Calu3 (cell line): ENCODE measurements around the gene RILP. TPM values are rescaled to one million over a fixed set of nuclear protein-coding genes. Genes with fewer than 3 reads are reported as not detected.

Experiments used
- BruUV-seq: library from RNA; stranded (reverse); fragments of 400-500 nt; replicated peaks from 2 replicates; lab custom pipeline; 2021; lab: Mats Ljungman, UMichigan
- CTCF ChIA-PET: fragments of 300-600 bp; sonication (Branson Sonifier 250); formaldehyde crosslinking; loops from one replicate; lab custom pipeline; 2022; ENCODE audit warnings: antibody characterized with exemption; lab: Charles Lee
- DNase-seq: peaks from one replicate; pipeline ENCODE4 v3.0.0; 2022
- H3K27ac Mint-ChIP-seq: one replicate; pipeline ENCODE4 v1.8.0; 2022; ENCODE audit warnings: mixed read lengths; ENCODE audit not compliant: unreplicated experiment
- H3K27me3 Mint-ChIP-seq: one replicate; pipeline ENCODE4 v1.8.0; 2022; ENCODE audit warnings: mixed read lengths; ENCODE audit not compliant: unreplicated experiment
- H3K36me3 Mint-ChIP-seq: one replicate; pipeline ENCODE4 v1.8.0; 2022; ENCODE audit warnings: mild to moderate bottlenecking, moderate library complexity, mixed read lengths; ENCODE audit not compliant: insufficient read depth, unreplicated experiment
- H3K4me1 Mint-ChIP-seq: one replicate; pipeline ENCODE4 v1.8.0; 2022; ENCODE audit warnings: mild to moderate bottlenecking, low read depth, mixed read lengths; ENCODE audit not compliant: unreplicated experiment
- H3K4me3 Mint-ChIP-seq: one replicate; pipeline ENCODE4 v1.8.0; 2022; ENCODE audit warnings: mild to moderate bottlenecking, low read depth, moderate library complexity, mixed read lengths; ENCODE audit not compliant: unreplicated experiment
- H3K9me3 Mint-ChIP-seq: one replicate; pipeline ENCODE4 v1.8.0; 2022; ENCODE audit warnings: low read depth, mixed read lengths; ENCODE audit not compliant: unreplicated experiment
- intact Hi-C: fragments of 100-400 bp; cut with micrococcal nuclease; formaldehyde crosslinking; loops from one replicate; pipeline ENCODE4 v1.10.0; 2022; ENCODE audit not compliant: unreplicated experiment
- total RNA-seq: library from RNA; stranded (reverse); gene quantifications from 2 replicates; pipeline ENCODE4 v1.2.3, GENCODE V29; 2022
- TF ChIP-seq, protein P1 (sequence below): fragments of 200-600 bp; IDR thresholded peaks from one replicate; pipeline ENCODE4 v1.8.0; 2022; ENCODE audit warnings: antibody characterized with exemption; ENCODE audit not compliant: unreplicated experiment

Gene RILP
- total RNA-seq, 1 experiment from 2014 or later: 1.8 TPM

DNA sequence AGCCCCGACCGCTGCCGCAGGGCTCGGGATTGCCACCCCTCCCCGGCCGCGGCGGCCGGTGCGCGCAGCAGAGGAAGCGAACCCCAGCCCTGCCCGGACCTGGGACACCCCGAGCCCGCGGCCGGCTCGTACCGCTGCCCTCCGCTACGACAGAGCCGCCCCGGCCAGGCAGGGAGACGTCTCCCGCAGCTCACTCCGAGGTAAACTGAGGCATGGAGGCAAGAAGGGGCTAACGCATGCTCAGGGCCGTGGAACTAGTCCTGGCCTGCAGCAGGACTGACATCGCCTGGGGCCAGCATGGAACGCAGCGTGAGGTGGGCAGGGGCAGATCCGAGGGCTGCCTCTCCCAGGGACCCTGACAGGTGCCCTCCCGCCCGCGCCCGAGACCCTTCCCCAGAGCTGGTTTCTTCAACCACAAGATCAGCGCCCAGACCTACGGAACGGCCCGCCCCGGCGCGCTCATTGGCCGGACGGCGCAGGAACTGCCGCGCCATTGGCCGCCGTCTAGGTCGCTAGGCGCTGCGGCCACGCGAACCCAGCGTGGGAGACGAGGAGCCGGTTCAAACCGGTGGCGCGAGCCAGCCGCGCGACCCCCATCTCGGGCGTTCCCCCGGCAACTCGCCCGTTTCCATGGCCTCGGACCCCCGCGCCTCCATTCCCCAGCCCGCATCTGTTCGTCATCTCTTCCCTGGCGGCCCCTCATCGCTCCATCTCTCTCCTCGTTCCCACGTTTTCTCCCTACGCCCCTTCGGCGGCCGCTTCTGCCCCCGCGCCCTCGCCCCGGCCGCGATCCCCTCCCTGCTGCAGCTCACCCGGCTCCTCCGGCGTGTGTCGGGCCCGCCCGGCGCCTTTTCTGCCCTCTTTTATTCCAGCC is 21.4 kb downstream of the RILP start, which contains the start of gene SLC43A2:
Gene SLC43A2, minus strand, starts transcription at position 853 of the 874 bp plus-strand sequence. CDS start 960 bp downstream, outside the sequence.
- intact Hi-C loops: no loop called here
- no TSS peak for BruUV-seq

DNA sequence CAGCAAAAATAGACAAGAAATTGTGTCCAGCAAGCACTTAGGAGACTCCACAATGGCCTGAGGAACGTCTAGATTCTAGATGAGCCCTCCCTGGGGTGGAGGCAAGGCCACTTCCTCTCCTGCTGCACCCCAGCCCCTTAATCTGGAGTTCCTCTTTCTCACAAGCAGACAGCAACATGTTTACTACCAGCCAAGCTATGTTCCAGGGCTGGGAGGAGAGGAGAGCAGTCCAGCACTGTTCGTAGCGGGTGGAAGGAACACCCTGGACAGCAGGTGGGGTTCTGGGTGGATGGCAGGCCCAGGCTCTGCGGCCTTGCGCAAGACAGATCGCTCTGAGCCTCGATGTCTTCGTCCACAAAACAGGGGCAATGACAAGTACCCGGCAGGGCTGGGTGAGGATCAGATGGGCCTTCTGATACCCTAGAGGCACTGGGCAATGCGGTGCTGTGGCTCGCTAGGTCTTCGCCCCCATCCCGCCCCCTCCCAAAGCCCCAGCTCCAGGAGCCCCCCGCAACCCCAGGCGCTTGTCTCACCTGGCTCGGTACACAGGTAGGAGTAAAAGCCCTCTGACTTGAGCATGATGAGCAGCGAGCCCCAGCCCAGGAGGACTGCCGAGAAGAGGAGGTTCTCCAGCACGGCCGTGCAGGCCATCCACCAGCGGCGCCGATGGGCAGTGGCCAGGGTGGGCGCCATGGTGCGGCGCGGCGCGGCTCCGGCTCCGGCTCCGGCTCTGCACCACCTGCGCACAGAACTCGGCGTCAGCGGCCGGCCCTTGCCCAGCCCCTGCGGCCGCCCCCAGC is 22.3 kb downstream of the RILP start:
- DNase-seq: no peak
- Mint-ChIP-seq H3K4me1 (no peaks in the 10 kb centered on the region), H3K36me3 (peaks cover 16% of the 10 kb centered on the region), H3K4me3 (peak overlapping the region; percentile 85), H3K27me3 (peaks cover 41% of the 10 kb centered on the region), H3K9me3 (no peaks in the 10 kb centered on the region), H3K27ac (no peak overlapping the region)
- no TSS peak for BruUV-seq
- intact Hi-C loops: no loop called here
- TF ChIP-seq, protein P1, sequence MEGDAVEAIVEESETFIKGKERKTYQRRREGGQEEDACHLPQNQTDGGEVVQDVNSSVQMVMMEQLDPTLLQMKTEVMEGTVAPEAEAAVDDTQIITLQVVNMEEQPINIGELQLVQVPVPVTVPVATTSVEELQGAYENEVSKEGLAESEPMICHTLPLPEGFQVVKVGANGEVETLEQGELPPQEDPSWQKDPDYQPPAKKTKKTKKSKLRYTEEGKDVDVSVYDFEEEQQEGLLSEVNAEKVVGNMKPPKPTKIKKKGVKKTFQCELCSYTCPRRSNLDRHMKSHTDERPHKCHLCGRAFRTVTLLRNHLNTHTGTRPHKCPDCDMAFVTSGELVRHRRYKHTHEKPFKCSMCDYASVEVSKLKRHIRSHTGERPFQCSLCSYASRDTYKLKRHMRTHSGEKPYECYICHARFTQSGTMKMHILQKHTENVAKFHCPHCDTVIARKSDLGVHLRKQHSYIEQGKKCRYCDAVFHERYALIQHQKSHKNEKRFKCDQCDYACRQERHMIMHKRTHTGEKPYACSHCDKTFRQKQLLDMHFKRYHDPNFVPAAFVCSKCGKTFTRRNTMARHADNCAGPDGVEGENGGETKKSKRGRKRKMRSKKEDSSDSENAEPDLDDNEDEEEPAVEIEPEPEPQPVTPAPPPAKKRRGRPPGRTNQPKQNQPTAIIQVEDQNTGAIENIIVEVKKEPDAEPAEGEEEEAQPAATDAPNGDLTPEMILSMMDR: no peak
- CTCF ChIA-PET: interaction anchor here (1.0 to 3.2 kb wide), 2 partner anchors 50 to 53 kb away, joined by 3 to 54 read pairs; no protein-coding TSS in a partner anchor

More for the DNA sequence above, 21.4 kb downstream of the RILP start, which contains the start of gene SLC43A2:
- Mint-ChIP-seq H3K36me3 (peaks cover 16% of the 10 kb centered on the region), H3K4me1 (no peaks in the 10 kb centered on the region), H3K9me3 (no peaks in the 10 kb centered on the region), H3K27me3 (peaks cover 41% of the 10 kb centered on the region), H3K4me3 (peak within 1 kb of the TSS; percentile 85), H3K27ac (peak within 1 kb of the TSS; percentile 85)
- TF ChIP-seq, protein P1: no peak
- CTCF ChIA-PET: interaction anchor here (1.0 to 3.2 kb wide), 2 partner anchors 51 to 54 kb away, joined by 3 to 54 read pairs; no protein-coding TSS in a partner anchor
- DNase-seq: peak; percentile 75

- Mint-ChIP-seq H3K4me1 (no peaks in the 10 kb centered on the region), H3K9me3 (no peaks in the 10 kb centered on the region), H3K27me3 (peaks cover 31% of the 10 kb centered on the region), H3K36me3 (peaks cover 16% of the 10 kb centered on the region), H3K27ac (no peak overlapping the region), H3K4me3 (no peak overlapping the region)
- DNase-seq: no peak
- no TSS peak for BruUV-seq
- intact Hi-C loops: no loop called here
- TF ChIP-seq, protein P1: no peak
- CTCF ChIA-PET: no interaction called here
Measured at GRCh38 chr17:1626333-1626732, 23.3 kb downstream of the RILP start.

GRCh38 chr17:1625581-1625980 is 24.1 kb downstream of the RILP start:
- BruUV-seq: no TSS peak
- CTCF ChIA-PET: no interaction called here
- TF ChIP-seq, protein P1: no peak
- no peaks in the 10 kb centered on the region for H3K4me1 Mint-ChIP-seq
- H3K9me3 Mint-ChIP-seq: no peaks in the 10 kb centered on the region
- H3K27ac Mint-ChIP-seq: no peak overlapping the region
- H3K4me3 Mint-ChIP-seq: no peak overlapping the region
- intact Hi-C loops: no loop called here
- peaks cover 24% of the 10 kb centered on the region for H3K27me3 Mint-ChIP-seq
- DNase-seq: no peak
- peaks cover 16% of the 10 kb centered on the region for H3K36me3 Mint-ChIP-seq
